Astrocyte of the spinal cord (primary cell): ENCODE measurements around the gene MAP4.
"Not testable (repeated sequence)": the region's sequence is repeated elsewhere in the genome, so short reads cannot be mapped to it uniquely, and the experiment has no call there.

Experiments used
- DNase-seq: peaks from one replicate; pipeline ENCODE4 v3.0.0; 2011; ENCODE audit warnings: low read depth, low spot score
- H3K4me3 ChIP-seq: 2 replicates; pipeline ENCODE4 v1.5.1; 2011; ENCODE audit warnings: low read depth, mild to moderate bottlenecking, low read length, moderate library complexity
- in situ Hi-C: cut with HindIII; loops from 2 replicates; pipeline ENCODE4 v1.10.0; 2017; ENCODE audit warnings: low sequenced_read_pairs
- TF ChIP-seq, protein P1 (sequence below): IDR thresholded peaks from 2 replicates; pipeline ENCODE4 v1.5.1; 2012; ENCODE audit warnings: low read depth, mild to moderate bottlenecking, low read length, inconsistent platforms

MAP4 gene

DNA sequence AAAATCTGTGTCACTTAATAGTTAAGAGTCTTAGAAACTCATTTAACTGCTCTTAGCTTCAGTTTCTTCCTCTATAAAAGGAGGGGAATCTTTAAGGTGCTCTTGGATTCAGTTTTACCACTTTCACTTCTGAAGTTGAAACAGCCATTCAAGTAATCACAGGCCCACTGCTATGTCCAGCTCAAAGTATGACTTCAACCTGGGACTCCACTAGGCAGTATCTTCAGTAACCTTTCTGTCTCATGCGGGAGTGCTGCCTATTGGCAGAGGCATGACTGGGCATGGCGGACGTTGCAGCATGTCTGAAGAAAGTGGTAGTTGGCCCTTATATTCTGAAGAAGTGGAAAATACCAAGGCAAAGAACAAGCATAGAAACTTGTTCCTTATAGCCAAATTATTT, 121.0 kb downstream of the MAP4 start:
- in situ Hi-C loops = no loop called here
- H3K4me3 ChIP-seq = no peak overlapping the region
- DNase-seq = no peak
- TF ChIP-seq, protein P1, sequence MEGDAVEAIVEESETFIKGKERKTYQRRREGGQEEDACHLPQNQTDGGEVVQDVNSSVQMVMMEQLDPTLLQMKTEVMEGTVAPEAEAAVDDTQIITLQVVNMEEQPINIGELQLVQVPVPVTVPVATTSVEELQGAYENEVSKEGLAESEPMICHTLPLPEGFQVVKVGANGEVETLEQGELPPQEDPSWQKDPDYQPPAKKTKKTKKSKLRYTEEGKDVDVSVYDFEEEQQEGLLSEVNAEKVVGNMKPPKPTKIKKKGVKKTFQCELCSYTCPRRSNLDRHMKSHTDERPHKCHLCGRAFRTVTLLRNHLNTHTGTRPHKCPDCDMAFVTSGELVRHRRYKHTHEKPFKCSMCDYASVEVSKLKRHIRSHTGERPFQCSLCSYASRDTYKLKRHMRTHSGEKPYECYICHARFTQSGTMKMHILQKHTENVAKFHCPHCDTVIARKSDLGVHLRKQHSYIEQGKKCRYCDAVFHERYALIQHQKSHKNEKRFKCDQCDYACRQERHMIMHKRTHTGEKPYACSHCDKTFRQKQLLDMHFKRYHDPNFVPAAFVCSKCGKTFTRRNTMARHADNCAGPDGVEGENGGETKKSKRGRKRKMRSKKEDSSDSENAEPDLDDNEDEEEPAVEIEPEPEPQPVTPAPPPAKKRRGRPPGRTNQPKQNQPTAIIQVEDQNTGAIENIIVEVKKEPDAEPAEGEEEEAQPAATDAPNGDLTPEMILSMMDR = no peak

DNA sequence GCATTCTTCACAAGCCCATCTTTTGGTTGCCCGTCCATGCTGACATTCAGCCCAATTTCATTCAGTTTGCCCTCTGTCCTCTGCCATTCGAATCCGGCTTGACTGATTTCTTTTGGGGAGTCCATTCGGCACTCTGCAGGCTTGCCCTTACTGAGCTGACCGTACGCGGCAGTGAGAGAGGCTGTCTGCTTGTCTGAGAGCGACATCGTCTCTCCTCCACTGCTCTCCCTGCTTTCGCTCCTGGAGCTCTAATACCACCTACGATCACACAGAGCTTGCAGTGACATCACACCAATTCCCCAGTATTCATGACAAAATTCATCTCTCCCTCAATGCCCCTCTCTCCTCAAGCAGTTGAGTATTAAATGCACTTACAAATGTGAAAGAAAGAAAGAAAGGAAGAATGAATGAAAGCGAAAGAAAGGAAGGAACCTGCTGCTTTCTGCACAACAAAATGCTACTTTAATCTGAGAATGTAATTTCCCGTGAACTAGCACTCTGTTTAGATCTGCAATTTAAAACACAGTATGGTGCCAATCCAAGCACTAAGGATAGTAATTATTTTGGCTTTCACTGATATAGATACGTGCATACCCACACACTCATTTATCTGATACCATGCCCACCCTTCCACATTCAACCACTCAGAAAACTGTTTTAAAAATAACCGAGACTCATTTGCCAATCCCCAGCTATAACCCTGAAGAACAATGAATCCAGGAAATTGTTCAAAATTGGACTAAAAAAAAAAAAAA, 123.8 kb downstream of the MAP4 start:
- H3K4me3 ChIP-seq = no peak overlapping the region

DNA sequence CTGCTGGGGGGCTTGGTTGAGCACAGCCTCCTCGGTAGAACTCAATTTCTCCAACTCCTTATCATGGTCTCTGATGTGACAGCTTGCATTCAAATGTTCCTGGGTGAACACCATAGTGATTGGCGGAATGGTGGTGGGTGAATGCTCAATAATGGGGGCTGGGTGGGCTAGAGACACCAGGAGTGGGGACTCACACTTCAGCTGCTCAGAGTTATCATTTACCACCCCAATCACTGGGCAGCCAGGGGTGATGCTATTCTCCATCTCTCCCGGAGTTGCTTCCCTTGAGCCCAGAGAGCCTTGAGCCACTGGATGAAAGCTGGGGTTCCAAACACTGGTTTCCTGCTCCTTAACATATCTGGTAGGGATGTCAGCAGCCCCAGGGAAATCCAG, 124.6 kb downstream of the MAP4 start:
- TF ChIP-seq, protein P1 = no peak
- no peak overlapping the region for H3K4me3 ChIP-seq
- in situ Hi-C loops = no loop called here
- no peak for DNase-seq

More for the DNA sequence above, 123.8 kb downstream of the MAP4 start:
- TF ChIP-seq, protein P1 = no peak
- DNase-seq = no peak
- in situ Hi-C loops = no loop called here

DNA sequence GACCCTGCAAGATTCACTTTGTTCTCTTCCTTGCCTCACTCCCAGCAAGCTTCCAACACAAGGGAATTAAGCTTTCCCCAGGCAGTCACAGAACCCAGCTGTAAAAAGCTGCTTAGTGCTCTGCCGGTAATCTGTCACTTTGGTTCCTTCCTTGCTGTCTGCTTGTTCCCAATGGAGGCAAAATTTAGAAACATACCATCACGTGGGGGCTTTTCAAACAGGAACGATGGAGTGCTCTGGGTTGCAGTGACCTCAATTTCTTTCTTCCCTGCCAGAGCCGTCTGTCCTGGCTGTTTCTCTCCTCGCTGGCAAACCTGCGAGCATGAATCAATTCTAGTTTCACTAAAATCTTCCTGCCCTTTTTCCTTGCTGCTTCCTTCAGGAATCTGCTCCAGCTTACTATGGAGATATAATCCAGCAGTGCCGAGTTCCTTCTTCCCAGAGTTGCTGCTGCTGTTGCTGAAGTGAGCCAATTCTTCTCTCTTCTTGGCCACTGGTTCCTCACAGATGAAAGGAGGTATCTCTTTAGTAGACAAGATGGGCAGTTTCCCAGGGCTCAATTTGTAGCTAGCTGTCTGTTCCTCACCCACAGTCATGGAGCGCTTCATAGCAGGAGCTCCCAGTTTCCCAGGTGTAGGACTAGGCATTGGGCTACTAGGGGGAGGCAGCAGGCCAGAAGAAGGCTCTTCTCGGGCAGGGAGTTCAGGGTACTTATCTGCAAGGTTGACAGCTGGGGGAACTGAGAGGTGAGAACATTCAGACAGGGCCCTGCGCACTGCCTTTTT, 125.2 kb downstream of the MAP4 start:
- in situ Hi-C loops = no loop called here
- TF ChIP-seq, protein P1 = no peak
- no peak for DNase-seq
- H3K4me3 ChIP-seq = no peak overlapping the region

DNA sequence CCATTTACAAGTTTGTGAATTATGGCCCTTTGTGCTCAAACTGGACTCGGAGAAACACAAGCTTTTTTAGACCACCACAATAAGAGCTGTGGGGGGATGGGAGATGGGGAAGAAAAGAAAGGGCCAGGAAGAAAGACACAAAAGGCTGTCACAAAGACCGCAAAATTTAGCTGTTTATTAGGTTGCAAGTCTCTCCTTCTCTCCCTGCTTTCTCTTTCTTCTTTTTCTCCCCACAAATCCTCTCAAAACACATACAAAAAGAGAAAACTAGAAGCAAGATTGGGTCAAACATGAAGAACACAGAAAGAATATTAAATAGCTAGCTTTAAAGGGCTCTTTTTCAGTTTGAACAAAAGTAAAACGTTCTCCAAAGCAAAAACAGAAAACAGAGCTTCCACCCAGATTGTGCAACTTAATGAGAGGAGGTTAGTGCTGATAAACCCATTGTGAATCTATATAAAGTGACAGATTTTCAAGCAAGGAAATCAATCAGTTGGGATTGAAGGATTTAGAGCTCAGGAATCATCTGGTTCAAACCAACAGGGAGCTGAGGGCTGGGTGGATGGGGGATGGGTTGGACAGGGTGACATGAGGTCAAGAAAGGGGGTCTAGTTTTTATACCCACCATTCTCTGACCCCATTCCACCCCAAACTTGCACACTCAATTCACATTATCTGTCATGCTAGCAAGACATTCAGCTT, 125.9 kb downstream of the MAP4 start:
- TF ChIP-seq, protein P1 = no peak
- in situ Hi-C loops = no loop called here
- DNase-seq = no peak
- H3K4me3 ChIP-seq = no peak overlapping the region

DNA sequence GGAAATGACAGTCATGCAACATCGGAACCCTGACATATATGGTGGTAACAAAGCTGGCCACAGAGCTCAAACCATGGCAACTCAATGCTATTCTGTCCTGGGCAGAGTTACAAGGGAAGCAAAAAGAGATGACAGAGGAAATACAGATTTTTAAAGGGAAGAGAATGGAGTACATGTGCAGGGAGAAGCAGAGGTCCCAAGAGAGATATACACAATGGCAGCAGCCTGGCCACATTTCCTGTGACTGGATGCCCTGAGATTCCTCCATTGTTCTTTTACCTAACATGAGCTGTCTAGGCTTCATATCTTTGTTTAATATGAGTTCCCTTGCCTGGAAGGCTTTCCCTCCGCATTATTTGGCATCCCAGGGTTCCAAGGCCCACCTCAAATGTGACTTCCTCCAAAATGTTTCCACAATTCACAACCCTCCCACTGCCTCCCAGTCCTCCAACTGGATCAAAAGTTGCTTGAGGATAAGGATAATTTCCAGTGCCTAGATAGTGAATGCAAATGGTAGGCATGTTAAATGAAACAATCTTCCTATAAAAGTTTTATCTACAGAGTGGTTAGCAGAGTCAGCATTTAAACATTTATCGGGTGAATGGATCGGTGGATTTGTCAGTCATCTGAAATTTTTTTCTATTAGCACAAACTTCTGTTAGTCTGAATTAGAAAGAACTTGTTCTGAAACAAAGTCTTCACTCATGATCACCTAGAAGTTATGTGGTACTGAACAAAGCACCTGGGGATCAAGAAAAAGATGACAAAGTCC, 127.0 kb downstream of the MAP4 start:
- in situ Hi-C loops = no loop called here

DNA sequence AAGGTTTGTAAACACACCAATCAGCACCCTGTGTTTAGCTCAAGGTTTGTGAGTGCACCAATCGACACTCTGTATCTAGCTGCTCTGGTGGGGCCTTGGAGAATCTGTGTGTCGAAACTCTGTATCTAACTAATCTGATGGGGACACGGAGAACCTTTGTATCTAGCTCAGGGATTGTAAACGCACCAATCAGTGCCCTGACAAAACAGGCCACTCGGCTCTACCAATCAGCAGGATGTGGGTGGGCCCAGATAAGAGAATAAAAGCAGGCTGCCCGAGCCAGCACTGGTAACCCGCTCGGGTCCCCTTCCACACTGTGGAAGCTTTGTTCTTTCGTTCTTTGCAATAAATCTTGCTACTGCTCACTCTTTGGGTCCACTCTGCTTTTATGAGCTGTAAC, 128.2 kb downstream of the MAP4 start:
- in situ Hi-C loops, H3K4me3 ChIP-seq, DNase-seq: not testable (repeated sequence)

More for the DNA sequence above, 127.0 kb downstream of the MAP4 start:
- TF ChIP-seq, protein P1 = no peak
- no peak for DNase-seq
- H3K4me3 ChIP-seq = no peak overlapping the region
